GM10266 (cell line): ENCODE measurements around the gene PILRB.

ENCODE experiments used
- DNase-seq: peaks from one replicate; pipeline ENCODE4 v3.0.0; 2012; ENCODE audit errors: extremely low spot score
- CTCF ChIP-seq: IDR thresholded peaks from 2 replicates; pipeline ENCODE4 v1.5.1; 2012; ENCODE audit warnings: mild to moderate bottlenecking, low read depth; ENCODE audit not compliant: control insufficient read depth, insufficient read depth; ENCODE audit errors: missing control alignments

The PILRB gene

GRCh38 chr7:100411101-100411500 lies 53.2 kb downstream of the PILRB start:
- TF ChIP-seq CTCF: no peak
- no peak for DNase-seq

- TF ChIP-seq CTCF: no peak
- DNase-seq: no peak
Observed at GRCh38 chr7:100413346-100413745, 55.4 kb downstream of the PILRB start.

GRCh38 chr7:100413889-100414288 lies 56.0 kb downstream of the PILRB start:
- no peak for DNase-seq
- TF ChIP-seq CTCF: no peak

- no peak for TF ChIP-seq CTCF
- DNase-seq: no peak
Observed at GRCh38 chr7:100415448-100415847, 57.5 kb downstream of the PILRB start.
